Measurements from ENCODE around the gene STX7.

The STX7 gene

GRCh38 chr6:132400883-132401617, 111.9 kb downstream of the STX7 start, which contains the start of gene MOXD1:
Gene MOXD1, minus strand, starts transcription at chr6:132401475. Its CDS starts 49 bp downstream, at chr6:132401426.
- TF ChIP-seq CTCF (IDR thresholded peaks at IDR 0.05; ENCODE audit: insufficient read depth, low read depth, low read length, missing control alignments) = no peak
- peak; percentile 41 for DNase-seq (ENCODE audit: low read depth)
- H3K4me3 ChIP-seq (ENCODE audit: low read length) = peak within 1 kb of the TSS; percentile 52

- no peak for DNase-seq (ENCODE audit: low read depth)
- no peak for TF ChIP-seq CTCF (IDR thresholded peaks at IDR 0.05; ENCODE audit: insufficient read depth, low read depth, low read length, missing control alignments)
- H3K4me3 ChIP-seq (ENCODE audit: low read length) = peak overlapping the region; percentile 52
Observed at GRCh38 chr6:132400555-132400882, 112.4 kb downstream of the STX7 start.

- peak; percentile 28 for DNase-seq (ENCODE audit: low read depth)
- H3K4me3 ChIP-seq (ENCODE audit: low read length) = no peak overlapping the region
Observed at GRCh38 chr6:132399376-132400074, 113.4 kb downstream of the STX7 start.

More at GRCh38 chr6:132399376-132400074, 113.4 kb downstream of the STX7 start:
- TF ChIP-seq CTCF (IDR thresholded peaks at IDR 0.05; ENCODE audit: insufficient read depth, low read depth, low read length, missing control alignments) = no peak
